ENCODE results near the gene KCNJ18.
"Not testable (repeated sequence)": the region's sequence is repeated elsewhere in the genome, so short reads cannot be mapped to it uniquely, and the experiment has no call there.

KCNJ18 gene

DNA sequence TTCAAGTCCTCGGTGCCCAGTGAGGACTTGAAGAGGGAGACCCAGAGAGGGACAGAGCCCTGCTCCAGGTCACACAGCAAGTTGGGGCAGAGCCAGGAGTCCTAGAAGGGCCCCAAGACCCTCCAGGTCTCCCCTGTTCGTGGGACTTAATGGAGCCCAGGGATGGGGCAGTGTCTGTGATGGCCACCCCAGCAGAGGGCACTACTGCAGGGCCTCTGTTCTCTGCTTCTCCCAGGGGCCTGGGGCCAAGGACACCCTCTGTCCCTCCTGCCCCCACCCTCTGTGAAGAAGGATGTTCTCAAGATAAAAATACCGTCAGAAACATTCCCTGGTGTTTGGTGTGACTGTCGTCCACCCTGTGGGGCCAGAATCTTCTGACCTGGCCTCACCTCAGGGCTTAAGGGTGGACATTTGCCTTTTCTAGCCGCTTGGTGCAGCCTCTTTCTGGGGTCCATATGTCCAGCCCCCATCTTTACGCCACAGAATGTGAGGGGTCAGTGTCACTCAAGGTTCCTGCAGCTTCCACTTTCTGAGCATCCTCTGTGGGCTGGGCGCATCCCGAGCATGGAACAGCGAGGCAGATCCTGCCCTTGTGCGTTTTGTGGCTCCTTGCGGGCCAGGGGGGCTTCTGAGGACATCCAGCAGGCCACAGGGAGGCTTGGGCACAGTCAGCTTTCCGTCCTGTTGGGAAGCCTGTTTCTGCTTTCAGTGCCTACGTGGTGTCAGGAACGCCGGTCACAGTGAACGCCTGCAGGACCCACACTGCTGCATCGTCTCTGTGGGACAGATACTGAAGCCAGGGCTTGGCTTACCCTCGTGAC lies at the start of gene KCNJ18:
KCNJ18 (plus strand) TSS at position 641 of the 821 bp plus-strand sequence. CDS start 10,264 bp downstream, outside the sequence.
- DNase-seq (ENCODE audit: low read depth in 2 of 2, low spot score in 1 of 2) = not testable (repeated sequence)

DNA sequence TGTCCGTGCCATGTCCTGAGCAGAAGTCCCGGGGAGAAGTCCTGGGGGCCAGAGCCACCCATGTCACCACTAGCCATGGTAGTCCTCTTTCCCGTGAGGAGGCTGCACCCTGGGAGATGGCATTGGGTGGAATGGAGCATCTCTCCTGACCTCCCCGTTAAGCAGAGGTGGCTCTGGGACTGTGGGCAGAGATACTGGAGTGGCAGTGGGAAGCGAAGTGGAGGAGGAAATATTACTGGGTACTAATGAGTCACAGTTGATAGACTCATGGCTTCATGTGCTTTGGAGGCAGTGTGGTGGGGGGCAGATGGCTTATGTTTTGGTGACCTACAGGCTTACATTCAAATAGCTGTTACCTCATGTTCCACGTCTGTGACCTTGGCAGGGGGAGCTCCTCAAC lies 44.2 kb upstream of the KCNJ18 start:
- DNase-seq (ENCODE audit: low read depth in 2 of 2, low spot score in 1 of 2) = not testable (repeated sequence)

DNA sequence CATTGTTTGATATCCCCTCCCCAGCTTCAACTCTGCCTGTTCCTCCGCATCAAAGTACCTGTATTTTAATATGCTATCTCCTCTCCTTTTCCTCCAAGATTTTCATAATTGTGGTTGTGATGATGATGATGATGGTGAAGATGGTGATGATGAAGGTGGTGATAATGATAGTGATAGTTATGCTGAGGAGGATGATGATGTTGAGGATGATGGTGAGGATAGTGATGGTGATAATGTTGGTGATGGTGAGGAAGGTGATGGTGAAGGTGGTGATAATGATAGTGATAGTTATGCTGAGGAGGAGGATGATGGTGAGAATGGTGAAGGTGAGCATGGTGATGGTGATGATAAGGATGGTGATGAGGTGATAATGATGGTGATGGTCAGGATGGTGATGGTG lies 42.3 kb upstream of the KCNJ18 start:
- not testable (repeated sequence) for DNase-seq (ENCODE audit: low read depth in 2 of 2, low spot score in 1 of 2)

DNA sequence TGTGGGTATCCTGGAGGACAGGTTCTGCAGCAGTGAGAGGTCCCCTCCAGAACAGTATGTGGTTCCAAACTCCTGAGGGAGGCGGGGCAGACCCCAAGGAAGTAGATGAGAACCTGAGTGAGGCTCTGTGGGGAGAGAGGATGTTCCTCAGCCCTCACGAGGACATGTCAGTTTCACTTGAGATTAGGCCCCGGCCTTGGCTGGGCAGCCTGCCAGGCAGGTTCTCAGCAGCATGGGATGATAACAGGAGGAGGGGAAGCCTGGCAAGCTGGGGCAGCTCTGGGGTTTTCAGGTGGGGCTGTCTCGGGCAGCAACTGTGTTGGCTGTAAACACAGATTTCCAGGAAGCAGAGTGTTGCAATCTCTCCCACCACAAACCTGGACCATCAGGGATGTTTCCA lies 40.3 kb upstream of the KCNJ18 start:
- DNase-seq (ENCODE audit: low read depth in 2 of 2, low spot score in 1 of 2) = not testable (repeated sequence)

DNA sequence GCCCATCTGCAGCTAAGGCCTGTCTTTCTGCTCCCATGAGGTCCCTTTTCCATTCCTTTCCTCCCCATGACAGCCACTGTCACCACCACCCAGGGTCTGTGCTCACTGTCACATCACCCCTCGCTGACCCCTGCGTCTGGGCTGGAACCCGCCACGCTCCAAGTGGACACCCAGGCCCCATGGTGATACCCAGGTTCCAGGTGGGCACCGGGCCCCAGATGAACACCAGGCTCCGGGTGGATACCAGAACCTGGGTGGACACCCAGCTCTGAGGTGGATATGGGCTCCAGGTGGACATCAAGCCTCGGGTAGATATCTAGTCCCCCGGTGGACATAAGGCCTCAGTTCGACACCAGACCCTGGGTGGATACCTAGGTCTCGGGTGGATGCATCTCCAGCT lies 39.1 kb upstream of the KCNJ18 start:
- DNase-seq (ENCODE audit: low read depth in 2 of 2, low spot score in 1 of 2) = not testable (repeated sequence)

DNA sequence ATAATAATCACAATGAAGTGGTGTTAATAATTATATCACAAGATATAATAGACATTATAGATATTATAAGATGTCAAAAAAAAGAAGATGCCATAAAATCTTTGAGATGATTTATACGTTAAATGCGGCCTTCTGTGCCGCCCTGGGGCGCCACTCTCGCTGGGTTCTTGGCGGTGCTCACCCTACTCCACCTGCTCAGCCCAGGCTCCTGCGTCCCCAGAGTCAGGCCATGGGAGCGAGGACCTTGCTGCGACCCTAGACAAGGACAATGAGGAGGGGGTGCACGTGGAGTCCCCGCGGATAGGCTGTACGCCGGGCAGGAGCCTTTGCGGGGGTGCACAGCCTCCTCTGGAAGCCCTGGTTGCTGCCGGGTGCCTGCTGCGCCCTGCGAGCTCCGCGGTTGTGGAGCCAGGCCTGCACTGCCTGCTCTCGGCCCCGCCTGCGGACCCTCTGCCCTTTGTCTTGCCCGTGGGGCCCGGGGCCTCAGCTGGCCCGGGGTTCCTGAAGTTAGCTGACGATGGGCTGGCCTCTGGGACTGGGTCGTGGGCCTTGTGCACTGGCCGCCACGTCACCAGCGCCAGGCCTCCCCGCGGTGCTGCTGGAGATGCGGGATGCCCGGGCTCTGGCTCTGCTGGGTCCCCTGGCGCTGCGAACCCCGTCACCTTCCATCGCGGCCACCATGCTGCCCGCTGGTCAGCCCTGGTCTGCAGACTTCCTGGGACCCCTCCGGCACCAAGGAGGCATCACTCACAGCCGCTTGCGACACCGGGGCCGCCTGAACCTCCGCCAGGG lies 35.6 kb upstream of the KCNJ18 start:
- not testable (repeated sequence) for DNase-seq (ENCODE audit: low read depth in 2 of 2, low spot score in 1 of 2)

DNA sequence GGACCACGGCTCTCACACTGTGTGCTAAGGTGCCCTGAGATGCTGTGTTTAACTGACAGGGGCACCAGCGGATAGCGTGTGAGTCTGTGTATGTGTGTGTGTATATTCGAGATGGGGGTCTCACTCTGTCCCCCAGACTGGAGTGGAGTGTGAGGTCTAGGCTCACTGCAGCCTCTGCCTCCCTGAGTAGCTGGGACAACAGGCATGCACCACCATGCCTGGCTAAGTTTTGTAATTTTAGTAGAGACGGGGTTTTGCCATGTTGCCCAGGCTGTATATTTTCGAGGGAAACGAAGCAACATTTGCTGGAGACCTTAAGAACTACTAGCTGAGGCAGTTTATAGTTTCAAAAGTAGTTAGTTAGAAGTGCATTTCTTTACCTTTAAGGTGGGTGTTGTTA lies 32.7 kb upstream of the KCNJ18 start:
- DNase-seq (ENCODE audit: low read depth in 2 of 2, low spot score in 1 of 2) = not testable (repeated sequence)

DNA sequence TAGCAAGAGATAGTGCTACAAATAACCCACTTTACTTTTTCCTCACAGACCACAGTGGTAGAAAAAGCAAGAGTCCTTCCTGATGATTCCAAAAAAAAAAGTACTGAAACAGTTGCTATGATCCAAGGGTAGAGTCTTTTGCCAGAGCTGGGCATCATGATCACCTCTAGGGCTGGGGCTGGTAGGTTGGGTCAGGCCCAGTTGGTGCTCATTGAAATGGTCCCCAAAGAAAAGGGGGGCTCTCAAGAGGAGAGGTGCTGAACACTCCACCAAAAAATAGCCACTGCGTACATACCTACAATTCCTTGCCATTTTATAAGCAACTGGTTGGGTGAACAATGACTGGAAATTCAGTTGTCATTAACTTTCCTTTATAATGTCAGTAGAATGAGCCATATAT lies 30.9 kb upstream of the KCNJ18 start:
- not testable (repeated sequence) for DNase-seq (ENCODE audit: low read depth in 2 of 2, low spot score in 1 of 2)

DNA sequence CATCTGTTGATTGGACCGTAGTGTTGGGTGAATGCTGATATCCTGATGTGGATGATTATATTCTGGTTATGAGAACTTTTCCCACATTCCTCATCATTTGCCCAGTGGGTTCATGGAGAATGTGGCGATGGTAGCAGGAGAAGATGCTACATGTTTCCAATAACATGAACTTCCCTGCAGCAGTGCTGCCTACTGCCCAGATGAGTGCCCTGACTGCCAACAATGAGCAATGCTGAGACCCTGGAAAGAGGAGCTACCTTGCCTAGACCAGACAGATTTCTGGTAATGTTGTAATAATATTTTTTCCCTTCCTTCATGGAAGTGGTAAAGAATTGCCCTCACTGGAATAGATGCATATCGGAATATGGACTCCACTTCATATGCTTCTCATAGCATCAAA lies 29.2 kb upstream of the KCNJ18 start:
- DNase-seq (ENCODE audit: low read depth in 2 of 2, low spot score in 1 of 2) = not testable (repeated sequence)

DNA sequence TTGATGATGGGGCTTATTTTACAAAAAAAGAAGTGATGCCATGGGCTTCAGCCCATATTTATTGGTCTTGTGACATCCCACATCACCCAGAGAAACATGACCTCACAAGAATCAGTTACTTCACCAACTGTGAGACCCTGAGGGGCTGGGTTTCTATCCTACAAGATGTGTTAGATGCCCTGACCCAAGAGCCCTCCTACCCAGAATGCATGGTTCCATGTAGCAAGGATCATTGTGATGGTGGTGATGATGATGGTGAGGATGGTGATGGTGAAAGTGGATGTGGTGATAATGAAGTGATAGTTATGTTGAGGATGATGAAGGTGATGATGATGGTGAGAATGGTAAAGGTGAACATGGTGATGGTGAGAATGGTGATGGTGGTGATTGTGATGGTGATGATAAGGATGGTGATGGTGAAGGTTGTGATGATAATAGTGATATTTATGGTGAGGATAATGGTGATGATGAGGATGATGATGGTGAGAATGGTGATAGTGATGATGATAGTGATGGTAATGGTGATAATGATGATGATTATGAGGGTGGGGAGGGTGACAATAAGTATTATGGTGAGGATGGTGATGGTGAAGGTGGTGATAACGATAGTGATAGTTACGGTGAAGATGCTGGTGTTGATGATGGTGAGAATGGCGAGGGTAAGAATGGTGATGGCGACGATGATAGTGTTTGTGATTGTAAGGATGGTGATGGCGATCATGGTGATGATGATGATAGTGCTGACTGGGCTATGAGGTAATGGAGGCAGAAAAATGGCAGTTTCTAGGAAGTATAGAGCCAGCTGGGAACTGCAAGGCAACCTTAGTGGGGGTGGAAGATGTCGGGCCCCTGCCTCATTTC lies 28.5 kb upstream of the KCNJ18 start:
- DNase-seq (ENCODE audit: low read depth in 2 of 2, low spot score in 1 of 2) = not testable (repeated sequence)

DNA sequence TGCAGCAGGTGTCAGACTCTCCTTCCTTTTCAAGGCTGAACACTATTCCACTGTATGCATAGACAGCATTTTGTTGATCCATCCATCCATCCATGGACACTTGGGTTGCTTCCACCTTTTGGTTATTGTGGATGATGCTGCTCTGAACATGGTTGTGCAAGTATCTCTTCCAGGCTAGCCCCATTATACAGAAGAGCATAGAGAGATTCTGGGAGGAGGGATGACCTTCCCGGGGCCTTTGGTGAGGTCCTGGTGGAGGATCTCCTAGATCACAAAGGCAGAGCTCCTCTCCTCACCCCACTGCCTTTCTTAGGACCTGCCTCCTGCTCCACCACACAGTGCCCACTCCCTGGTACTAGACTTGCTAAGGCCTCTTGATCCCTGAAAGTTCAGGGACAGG lies 27.2 kb upstream of the KCNJ18 start:
- not testable (repeated sequence) for DNase-seq (ENCODE audit: low read depth in 2 of 2, low spot score in 1 of 2)

DNA sequence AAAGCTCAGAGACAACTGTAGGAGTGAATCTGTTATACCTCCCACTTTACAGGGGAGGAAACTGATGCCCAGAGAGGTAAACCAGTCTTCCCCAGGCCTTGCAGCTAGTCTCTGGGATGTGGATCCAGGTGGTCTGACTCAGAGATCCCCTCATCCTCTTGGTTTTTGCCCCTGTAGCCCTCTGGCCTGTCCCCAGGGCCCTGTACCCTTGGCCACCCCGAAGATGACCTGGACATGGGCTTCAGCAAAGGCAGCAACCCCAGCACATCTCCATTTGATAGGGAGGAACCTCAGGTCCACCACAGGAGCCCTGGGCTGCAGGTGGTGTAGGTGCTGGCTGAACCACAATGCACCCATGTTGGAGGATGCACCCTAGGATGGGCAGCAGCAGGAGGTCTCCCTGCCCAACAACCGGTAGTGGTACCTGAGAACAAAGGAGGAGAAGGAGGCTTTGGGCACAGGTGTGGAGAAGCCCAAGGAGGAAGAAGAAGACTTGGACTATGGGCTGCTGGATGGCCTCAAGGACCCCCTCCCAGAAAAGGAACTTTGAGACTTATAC lies 26.3 kb upstream of the KCNJ18 start:
- not testable (repeated sequence) for DNase-seq (ENCODE audit: low read depth in 2 of 2, low spot score in 1 of 2)

DNA sequence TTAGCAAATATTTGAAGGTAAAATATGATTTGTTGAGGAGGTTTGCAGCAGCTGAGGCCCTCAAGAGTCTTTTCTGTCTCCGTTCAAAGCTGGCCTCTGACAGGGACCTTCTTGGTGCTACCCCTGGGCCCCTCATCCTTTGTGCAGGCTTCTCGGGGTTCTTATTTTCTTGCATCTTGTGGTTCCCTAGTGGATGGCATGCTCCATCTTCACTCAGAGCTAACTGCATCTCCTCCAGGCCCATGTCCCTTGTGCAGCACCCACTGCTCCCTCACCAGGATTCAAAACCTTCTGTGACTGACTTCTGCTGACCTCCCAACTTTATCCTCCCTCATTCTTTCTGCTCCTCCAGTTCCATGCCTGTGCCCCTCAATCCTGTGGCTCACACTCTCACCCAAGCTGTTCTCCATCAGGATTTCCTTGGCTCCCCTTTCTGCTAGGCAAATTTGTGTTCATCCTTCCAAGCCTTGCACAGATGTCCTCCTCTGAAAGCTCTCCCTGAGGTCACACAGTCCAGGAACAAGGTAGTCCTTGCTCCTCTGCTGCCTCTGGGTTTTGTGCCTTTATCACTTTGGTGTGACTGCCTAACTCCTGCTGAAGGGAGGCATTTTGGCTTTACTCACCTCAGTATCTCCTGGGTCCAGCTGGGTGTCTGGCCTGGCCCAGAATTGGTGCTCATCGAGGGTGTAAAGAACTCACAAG lies 25.5 kb upstream of the KCNJ18 start:
- DNase-seq (ENCODE audit: low read depth in 2 of 2, low spot score in 1 of 2) = not testable (repeated sequence)

DNA sequence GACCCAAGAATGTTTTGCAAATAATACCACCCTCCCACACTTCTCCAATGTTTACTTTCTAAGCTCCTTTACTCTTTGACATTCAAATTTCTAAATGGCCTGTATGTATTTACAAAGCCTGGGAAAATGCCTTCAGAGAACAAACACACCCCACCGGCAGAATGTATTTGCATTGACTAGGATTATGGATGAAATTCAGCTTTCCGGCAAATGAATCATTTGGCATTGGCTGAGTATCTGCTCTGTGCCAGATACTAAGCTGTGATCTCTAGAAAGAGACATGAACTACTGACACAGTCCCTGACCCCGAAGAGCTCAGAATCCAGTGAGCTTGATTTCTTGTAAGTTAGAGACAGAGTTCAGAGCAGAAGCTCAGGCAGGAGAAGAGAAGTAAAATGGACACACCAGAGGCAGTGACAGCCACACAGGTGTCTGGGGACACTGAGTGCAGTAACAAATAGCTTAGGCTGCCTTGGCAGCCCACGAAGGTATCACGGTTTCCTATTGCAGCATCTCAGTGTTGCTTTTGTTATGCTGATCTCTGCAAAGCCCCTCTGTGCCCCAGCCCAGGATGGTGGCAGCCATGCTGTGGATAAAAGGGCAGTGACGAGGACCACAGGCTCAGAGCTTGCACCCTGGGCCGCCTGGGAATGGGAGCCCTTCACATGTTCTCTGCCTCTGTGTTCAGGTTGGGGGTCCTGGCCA lies 24.8 kb upstream of the KCNJ18 start:
- not testable (repeated sequence) for DNase-seq (ENCODE audit: low read depth in 2 of 2, low spot score in 1 of 2)

DNA sequence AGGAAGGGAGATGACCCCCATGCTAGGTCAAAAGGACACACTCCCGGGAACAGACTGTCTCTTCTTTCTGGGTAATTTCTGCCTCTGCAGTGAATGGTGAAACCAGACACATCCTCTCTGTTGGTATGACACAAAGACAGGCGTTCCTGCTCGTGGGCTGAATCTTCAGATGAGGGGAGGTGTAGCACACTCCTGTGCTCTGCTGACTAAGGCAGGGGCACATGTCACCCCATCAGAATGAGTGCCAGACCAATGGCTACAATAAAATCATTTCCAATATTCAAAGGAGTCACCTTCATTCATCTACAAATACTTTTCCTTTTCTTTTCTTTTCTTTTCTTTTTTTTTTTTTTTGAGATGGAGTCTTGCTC lies 24.2 kb upstream of the KCNJ18 start:
- DNase-seq (ENCODE audit: low read depth in 2 of 2, low spot score in 1 of 2) = not testable (repeated sequence)

DNA sequence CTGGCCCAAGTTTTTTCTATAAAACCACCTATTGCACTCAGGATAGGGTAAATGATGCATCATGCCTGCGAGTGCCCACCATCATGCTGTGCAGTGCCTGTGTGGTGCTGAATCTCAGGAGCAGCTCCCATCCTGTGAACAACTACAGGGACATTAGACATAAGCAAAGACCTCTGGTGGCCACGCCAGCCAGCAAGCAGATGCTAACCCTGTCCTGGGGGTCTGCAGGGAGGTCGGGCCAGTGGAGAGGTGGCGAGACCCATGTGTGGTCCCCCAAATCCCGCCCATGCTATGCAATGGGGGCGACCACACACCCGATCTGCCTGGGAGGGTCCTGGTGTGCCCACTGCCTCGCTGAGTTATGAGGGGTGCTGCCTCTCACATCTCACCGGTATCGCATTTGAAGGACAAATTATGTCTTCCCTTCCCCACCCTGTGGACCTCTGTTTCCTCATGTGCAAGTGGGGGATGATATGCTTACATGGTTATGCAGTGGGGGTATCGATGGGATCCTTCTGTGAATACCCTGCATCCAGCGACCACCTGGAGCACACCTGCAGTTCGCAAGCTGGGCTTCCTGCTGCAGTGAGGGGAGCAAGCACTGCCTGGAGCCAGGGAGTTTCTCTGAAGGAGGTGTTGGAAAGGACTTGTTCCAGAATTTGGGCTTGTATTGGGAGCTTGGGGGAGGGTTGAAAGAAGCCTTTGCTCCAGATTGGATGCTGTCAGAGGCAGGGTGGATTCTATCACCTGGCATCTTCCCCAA lies 23.4 kb upstream of the KCNJ18 start:
- not testable (repeated sequence) for DNase-seq (ENCODE audit: low read depth in 2 of 2, low spot score in 1 of 2)

DNA sequence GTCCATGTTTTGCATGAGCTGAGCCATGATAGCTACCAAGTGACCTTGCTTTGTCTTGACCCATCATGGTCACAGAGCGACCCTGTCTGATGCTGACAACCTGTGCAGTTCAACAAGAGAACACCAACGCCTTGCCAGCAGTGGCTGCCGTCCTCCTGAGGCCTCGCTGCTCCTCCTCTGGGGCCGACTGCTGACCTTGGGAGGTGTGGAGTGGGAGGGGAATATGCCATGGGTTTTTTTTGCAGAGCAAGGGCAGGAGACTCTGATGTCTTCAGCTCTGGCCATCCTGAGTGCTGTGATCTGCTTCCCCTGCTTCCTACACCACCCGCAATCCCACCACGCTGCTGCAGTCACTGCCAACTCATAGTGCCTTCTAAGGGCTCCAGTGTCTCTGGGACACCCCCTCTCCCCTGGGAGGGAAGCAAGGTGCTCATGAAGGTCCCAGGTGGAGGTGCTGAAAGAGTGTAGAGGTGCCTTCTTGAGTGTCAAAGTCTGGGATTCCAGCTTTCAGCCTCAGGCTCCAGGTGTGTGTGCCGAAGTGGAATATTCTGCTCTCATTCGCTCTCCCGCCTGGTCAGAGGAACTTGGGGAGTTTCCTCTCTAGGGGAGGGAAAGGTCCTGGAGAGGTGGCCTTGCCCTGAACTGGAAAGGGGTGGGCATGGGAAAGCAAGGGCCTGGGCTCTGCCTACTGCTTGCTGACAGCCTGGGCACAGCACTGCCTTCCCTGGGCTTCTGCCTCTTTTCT lies 22.5 kb upstream of the KCNJ18 start:
- not testable (repeated sequence) for DNase-seq (ENCODE audit: low read depth in 2 of 2, low spot score in 1 of 2)

All from stimulated activated CD8-positive, alpha-beta memory T cell treated with anti-CD3 and anti-CD28 coated beads, Interleukin-4, amount 100 ng/mL, for 4 hours (primary cell).